CD4-positive, alpha-beta T cell treated with Interferon gamma for 1 hour (primary cell): ENCODE measurements around the gene ZNF280A.

Source experiments
- DNase-seq: peaks from one replicate; pipeline ENCODE4 v3.0.0-alpha.2; 2020

Gene ZNF280A

GRCh38 chr22:22520020-22520656 lies at the start of gene ZNF280A:
TSS of gene ZNF280A (minus strand) at chr22:22520270. CDS start at chr22:22515630, 4,640 bp downstream.
- DNase-seq: no peak

- no peak for DNase-seq
Observed at GRCh38 chr22:22569218-22569617, 49.1 kb upstream of the ZNF280A start.

- no peak for DNase-seq
Observed at GRCh38 chr22:22565981-22566380, 45.9 kb upstream of the ZNF280A start.

- DNase-seq: peak; percentile 64
Observed at GRCh38 chr22:22558972-22559603, 39.0 kb upstream of the ZNF280A start, which contains the start of gene PRAME. TSS of gene PRAME (minus strand) at chr22:22559265. CDS start at chr22:22556832, 2,433 bp downstream.

GRCh38 chr22:22558071-22558971 lies 38.3 kb upstream of the ZNF280A start:
- no peak for DNase-seq

- no peak for DNase-seq
Observed at GRCh38 chr22:22556995-22557925, 37.2 kb upstream of the ZNF280A start.

GRCh38 chr22:22556578-22556977 lies 36.5 kb upstream of the ZNF280A start:
- DNase-seq: no peak

GRCh38 chr22:22555596-22555995 lies 35.5 kb upstream of the ZNF280A start:
- no peak for DNase-seq

GRCh38 chr22:22554587-22555284 lies 34.7 kb upstream of the ZNF280A start:
- DNase-seq: no peak

- DNase-seq: no peak
Observed at GRCh38 chr22:22553735-22554586, 33.9 kb upstream of the ZNF280A start.

GRCh38 chr22:22553141-22553540 lies 33.1 kb upstream of the ZNF280A start:
- DNase-seq: no peak

- DNase-seq: no peak
Observed at GRCh38 chr22:22552630-22553029, 32.6 kb upstream of the ZNF280A start.

- DNase-seq: no peak
Observed at GRCh38 chr22:22550789-22551434, 30.8 kb upstream of the ZNF280A start.

- DNase-seq: no peak
Observed at GRCh38 chr22:22548910-22549309, 28.8 kb upstream of the ZNF280A start.

- no peak for DNase-seq
Observed at GRCh38 chr22:22548317-22548716, 28.2 kb upstream of the ZNF280A start.

GRCh38 chr22:22547692-22548300 lies 27.7 kb upstream of the ZNF280A start:
- no peak for DNase-seq

GRCh38 chr22:22547226-22547625 lies 27.2 kb upstream of the ZNF280A start:
- no peak for DNase-seq

GRCh38 chr22:22546490-22546889 lies 26.4 kb upstream of the ZNF280A start:
- DNase-seq: no peak

- DNase-seq: no peak
Observed at GRCh38 chr22:22545084-22545483, 25.0 kb upstream of the ZNF280A start.
